PC-9 (cell line): ENCODE data around the gene FKBP1A.

Source experiments
- EZH2 ChIP-seq: fragments of 200-600 bp; sonication (generic); IDR thresholded peaks from 2 replicates; pipeline ENCODE4 v1.8.0; 2017; ENCODE audit warnings: antibody characterized with exemption, low read depth
- TF ChIP-seq, protein P1 (sequence below): fragments of 200-600 bp; sonication (generic); conservative IDR thresholded peaks from 2 replicates; pipeline ENCODE4 v1.6.1; 2017; ENCODE audit warnings: mixed run types, antibody characterized with exemption, mild to moderate bottlenecking, moderate library complexity

DNA sequence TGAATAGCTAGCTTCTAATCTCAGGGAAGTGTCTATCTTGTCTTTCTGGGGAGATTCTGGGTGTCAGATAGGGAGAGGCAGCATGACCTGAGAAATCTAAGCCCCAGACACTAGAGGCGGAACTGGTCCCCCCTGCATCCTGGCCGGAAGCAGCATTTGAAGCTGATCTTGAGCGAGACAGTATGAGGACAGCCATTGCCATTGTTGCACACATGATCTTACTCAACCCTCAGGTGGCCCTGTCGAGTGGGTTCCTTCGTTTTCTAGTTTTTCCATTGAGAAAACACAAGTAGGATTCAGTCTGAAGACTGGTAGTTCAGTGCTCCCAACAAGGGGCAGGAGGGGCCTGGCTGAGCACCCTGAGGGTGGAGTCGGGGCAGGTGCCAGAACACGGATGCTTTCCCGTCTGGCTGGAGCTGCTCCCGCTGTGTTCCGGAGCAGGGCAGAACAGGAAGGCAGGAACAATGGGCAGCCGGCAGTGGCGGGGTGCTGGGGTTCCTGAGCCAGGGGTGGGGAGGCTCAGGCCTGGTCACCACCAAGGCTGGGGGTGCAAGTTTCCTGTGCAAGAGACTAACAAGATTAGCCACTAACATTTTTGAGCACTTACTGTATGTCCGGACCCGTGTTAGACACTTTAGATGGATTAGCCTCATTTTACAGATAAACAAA, 56.0 kb downstream of the FKBP1A start:
- TF ChIP-seq, protein P1, sequence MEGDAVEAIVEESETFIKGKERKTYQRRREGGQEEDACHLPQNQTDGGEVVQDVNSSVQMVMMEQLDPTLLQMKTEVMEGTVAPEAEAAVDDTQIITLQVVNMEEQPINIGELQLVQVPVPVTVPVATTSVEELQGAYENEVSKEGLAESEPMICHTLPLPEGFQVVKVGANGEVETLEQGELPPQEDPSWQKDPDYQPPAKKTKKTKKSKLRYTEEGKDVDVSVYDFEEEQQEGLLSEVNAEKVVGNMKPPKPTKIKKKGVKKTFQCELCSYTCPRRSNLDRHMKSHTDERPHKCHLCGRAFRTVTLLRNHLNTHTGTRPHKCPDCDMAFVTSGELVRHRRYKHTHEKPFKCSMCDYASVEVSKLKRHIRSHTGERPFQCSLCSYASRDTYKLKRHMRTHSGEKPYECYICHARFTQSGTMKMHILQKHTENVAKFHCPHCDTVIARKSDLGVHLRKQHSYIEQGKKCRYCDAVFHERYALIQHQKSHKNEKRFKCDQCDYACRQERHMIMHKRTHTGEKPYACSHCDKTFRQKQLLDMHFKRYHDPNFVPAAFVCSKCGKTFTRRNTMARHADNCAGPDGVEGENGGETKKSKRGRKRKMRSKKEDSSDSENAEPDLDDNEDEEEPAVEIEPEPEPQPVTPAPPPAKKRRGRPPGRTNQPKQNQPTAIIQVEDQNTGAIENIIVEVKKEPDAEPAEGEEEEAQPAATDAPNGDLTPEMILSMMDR = no peak
- TF ChIP-seq EZH2 = no peak
